Measurements from ENCODE around the gene EPHA3.

EPHA3 gene

GRCh38 chr3:89107461-89108290 is at the start of gene EPHA3:
EPHA3 (plus strand) TSS chr3:89107621; CDS start chr3:89107749, 128 bp downstream.
- DNase-seq, result peak; percentile 43 to 59

- DNase-seq, result no peak
Measured at GRCh38 chr3:89058371-89058770, 49.0 kb upstream of the EPHA3 start.

- no peak for DNase-seq
Measured at GRCh38 chr3:89059211-89059925, 48.1 kb upstream of the EPHA3 start.

- DNase-seq, result no peak
Measured at GRCh38 chr3:89061259-89061658, 46.2 kb upstream of the EPHA3 start.

GRCh38 chr3:89067736-89068135 is 39.7 kb upstream of the EPHA3 start:
- no peak for DNase-seq

GRCh38 chr3:89072642-89073041 is 34.8 kb upstream of the EPHA3 start:
- no peak for DNase-seq

- DNase-seq, result no peak
Measured at GRCh38 chr3:89079944-89080343, 27.5 kb upstream of the EPHA3 start.

- no peak for DNase-seq
Measured at GRCh38 chr3:89087851-89088250, 19.6 kb upstream of the EPHA3 start.

- DNase-seq, result no peak
Measured at GRCh38 chr3:89098173-89098572, 9.2 kb upstream of the EPHA3 start.

- DNase-seq, result peak; percentile 25 to 32
Measured at GRCh38 chr3:89098964-89099585, 8.3 kb upstream of the EPHA3 start.

- no peak for DNase-seq
Measured at GRCh38 chr3:89101251-89101650, 6.2 kb upstream of the EPHA3 start.

- no peak for DNase-seq
Measured at GRCh38 chr3:89101921-89102320, 5.5 kb upstream of the EPHA3 start.

GRCh38 chr3:89104499-89104898 is 2.9 kb upstream of the EPHA3 start:
- no peak for DNase-seq

GRCh38 chr3:89105503-89105902 is 1.9 kb upstream of the EPHA3 start:
- DNase-seq, result no peak

GRCh38 chr3:89108291-89108550 is 800 bp downstream of the EPHA3 start:
- DNase-seq, result no peak

- DNase-seq, result no peak
Measured at GRCh38 chr3:89113344-89113743, 5.9 kb downstream of the EPHA3 start.

- peak; percentile 40 to 51 for DNase-seq
Measured at GRCh38 chr3:89113893-89114840, 6.7 kb downstream of the EPHA3 start.

GRCh38 chr3:89114841-89115223 is 7.4 kb downstream of the EPHA3 start:
- no peak for DNase-seq

GRCh38 chr3:89116476-89116875 is 9.1 kb downstream of the EPHA3 start:
- no peak for DNase-seq

- DNase-seq, result no peak
Measured at GRCh38 chr3:89138048-89138447, 30.6 kb downstream of the EPHA3 start.

- DNase-seq, result no peak
Measured at GRCh38 chr3:89139870-89140269, 32.4 kb downstream of the EPHA3 start.

- no peak for DNase-seq
Measured at GRCh38 chr3:89144080-89144479, 36.7 kb downstream of the EPHA3 start.

- DNase-seq, result no peak
Measured at GRCh38 chr3:89145995-89146394, 38.6 kb downstream of the EPHA3 start.
